ENCODE data around the gene SH2D2A.
A peak's percentile ranks its signal among the peaks of the same experiment; 100 is the strongest.

SH2D2A gene

DNA sequence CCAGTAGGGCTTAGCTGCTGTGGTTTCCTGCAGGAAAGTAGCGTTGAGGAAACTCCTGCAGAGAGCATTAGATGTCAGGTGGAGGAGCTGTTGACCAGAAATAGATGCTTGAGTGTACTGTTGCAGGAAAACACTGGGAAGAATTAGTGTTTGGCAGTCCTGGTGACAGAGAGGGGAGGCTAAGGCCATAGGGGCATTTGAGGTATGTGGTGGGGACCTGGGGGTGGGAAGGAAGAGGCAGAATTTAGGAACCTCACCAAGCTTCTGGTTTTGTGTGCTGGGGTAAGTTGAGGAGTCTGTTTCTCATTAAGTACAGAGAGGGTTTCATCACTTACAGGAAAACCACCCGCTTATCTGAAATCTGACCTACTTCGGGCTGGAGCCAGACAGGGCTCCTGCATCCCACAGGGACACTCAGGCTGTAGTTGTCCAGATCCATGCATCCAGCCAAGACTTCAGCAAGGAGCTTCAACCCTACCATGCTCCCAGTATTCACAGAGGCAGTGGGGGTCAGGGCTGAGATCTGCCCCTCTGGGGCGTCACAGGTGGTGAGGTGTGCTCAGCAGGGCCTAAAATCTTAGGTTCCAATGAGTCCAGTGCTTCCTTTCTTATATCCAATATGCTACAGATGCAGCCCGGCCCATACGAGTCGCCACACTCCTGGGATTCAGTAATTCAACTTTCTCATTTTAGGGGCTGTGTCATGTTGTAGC lies 15.1 kb downstream of the SH2D2A start:
- no peak for DNase-seq (ENCODE audit: low read depth, low spot score)
- no peaks in the 10 kb centered on the region for H3K9me3 ChIP-seq (ENCODE audit: insufficient read depth, low read length)
- peaks cover 70% of the 10 kb centered on the region for H3K36me3 ChIP-seq (ENCODE audit: insufficient read depth, insufficient read length, low read length)
- no peaks in the 10 kb centered on the region for H3K27me3 ChIP-seq (ENCODE audit: insufficient read depth, insufficient read length)
- H3K9ac ChIP-seq (ENCODE audit: insufficient read length, low read depth), result no peak overlapping the region
- H3K4me1 ChIP-seq (ENCODE audit: insufficient read depth, insufficient read length), result peaks cover 17% of the 10 kb centered on the region
- no peak for TF ChIP-seq ZNF274 (IDR thresholded peaks at IDR 0.05; ENCODE audit: low read depth, low read length)
- no peak overlapping the region for H3K4me3 ChIP-seq (ENCODE audit: insufficient read length, low read depth)

- DNase-seq (ENCODE audit: low read depth, low spot score), result peak; percentile 68
- no peaks in the 10 kb centered on the region for H3K27me3 ChIP-seq (ENCODE audit: insufficient read depth, insufficient read length)
- no peak overlapping the region for H3K9ac ChIP-seq (ENCODE audit: insufficient read length, low read depth)
- H3K9me3 ChIP-seq (ENCODE audit: insufficient read depth, low read length), result no peaks in the 10 kb centered on the region
- H3K36me3 ChIP-seq (ENCODE audit: insufficient read depth, insufficient read length, low read length), result peaks cover 93% of the 10 kb centered on the region
- no peak for TF ChIP-seq YY1 (IDR thresholded peaks at IDR 0.05; ENCODE audit: insufficient read depth, insufficient read length)
- no peak for TF ChIP-seq ZNF274 (IDR thresholded peaks at IDR 0.05; ENCODE audit: low read depth, low read length)
- no peak for TF ChIP-seq SUZ12 (IDR thresholded peaks at IDR 0.05; ENCODE audit: extremely low read depth, insufficient read depth, insufficient read length)
- H3K4me1 ChIP-seq (ENCODE audit: insufficient read depth, insufficient read length), result peaks cover 4% of the 10 kb centered on the region
- no peak overlapping the region for H3K4me3 ChIP-seq (ENCODE audit: insufficient read length, low read depth)
Observed at GRCh38 chr1:156797212-156797871, 19.3 kb downstream of the SH2D2A start.

DNA sequence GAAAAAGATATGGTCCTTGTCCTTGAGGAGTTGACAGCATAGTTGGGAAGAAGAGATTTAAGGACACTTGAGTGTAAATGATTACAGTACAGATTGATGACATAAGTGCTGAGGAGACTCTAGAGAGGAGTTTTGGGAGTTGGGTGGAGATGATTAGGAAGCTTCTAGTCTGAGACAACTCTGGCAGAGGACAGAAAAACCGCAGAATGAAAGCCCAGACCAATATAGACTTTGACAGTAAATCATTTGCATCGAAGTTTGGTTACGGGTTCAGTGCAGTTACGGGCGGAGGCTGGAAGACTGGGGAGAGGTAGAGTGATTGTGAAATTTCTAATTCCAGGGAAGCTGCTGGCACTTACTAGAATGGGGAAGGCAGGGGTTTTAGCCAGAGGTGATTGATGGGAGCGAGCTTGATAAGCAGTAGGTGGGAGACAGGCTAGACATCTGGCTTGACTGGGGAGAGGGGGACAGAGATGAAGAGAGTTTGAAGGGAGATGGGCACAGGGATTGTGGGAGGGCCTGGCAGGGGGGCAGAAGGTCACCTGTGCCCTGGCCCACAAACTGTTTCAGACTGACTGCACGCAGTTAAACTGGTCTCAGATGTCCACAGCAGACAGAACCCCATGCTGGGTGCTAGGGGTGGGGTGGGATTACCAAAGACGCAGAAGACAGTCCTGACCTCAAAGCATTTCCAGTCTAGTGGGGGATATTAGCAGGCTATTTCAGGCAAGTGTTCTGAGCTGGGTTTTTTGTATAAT lies 20.1 kb downstream of the SH2D2A start:
- Histone ChIP-seq H3K36me3 (ENCODE audit: insufficient read depth, insufficient read length, low read length) (peaks cover 93% of the 10 kb centered on the region), H3K4me3 (ENCODE audit: insufficient read length, low read depth) (no peak overlapping the region), H3K27me3 (ENCODE audit: insufficient read depth, insufficient read length) (no peaks in the 10 kb centered on the region), H3K4me1 (ENCODE audit: insufficient read depth, insufficient read length) (peaks cover 3% of the 10 kb centered on the region), H3K9me3 (ENCODE audit: insufficient read depth, low read length) (no peaks in the 10 kb centered on the region), H3K9ac (ENCODE audit: insufficient read length, low read depth) (no peak overlapping the region)
- no peak for TF ChIP-seq ZNF274 (IDR thresholded peaks at IDR 0.05; ENCODE audit: low read depth, low read length)
- no peak for TF ChIP-seq SUZ12 (IDR thresholded peaks at IDR 0.05; ENCODE audit: extremely low read depth, insufficient read depth, insufficient read length)
- no peak for TF ChIP-seq YY1 (IDR thresholded peaks at IDR 0.05; ENCODE audit: insufficient read depth, insufficient read length)
- DNase-seq (ENCODE audit: low read depth, low spot score), result no peak

- Histone ChIP-seq H3K9ac (ENCODE audit: insufficient read length, low read depth) (no peak overlapping the region), H3K36me3 (ENCODE audit: insufficient read depth, insufficient read length, low read length) (peaks cover 93% of the 10 kb centered on the region), H3K4me3 (ENCODE audit: insufficient read length, low read depth) (no peak overlapping the region), H3K4me1 (ENCODE audit: insufficient read depth, insufficient read length) (peaks cover 3% of the 10 kb centered on the region), H3K9me3 (ENCODE audit: insufficient read depth, low read length) (no peaks in the 10 kb centered on the region), H3K27me3 (ENCODE audit: insufficient read depth, insufficient read length) (no peaks in the 10 kb centered on the region)
- DNase-seq (ENCODE audit: low read depth, low spot score), result no peak
- TF ChIP-seq YY1 (IDR thresholded peaks at IDR 0.05; ENCODE audit: insufficient read depth, insufficient read length) (no peak), ZNF274 (IDR thresholded peaks at IDR 0.05; ENCODE audit: low read depth, low read length) (no peak), SUZ12 (IDR thresholded peaks at IDR 0.05; ENCODE audit: extremely low read depth, insufficient read depth, insufficient read length) (no peak)
Observed at GRCh38 chr1:156795787-156796186, 20.9 kb downstream of the SH2D2A start.

GRCh38 chr1:156795374-156795733 lies 21.3 kb downstream of the SH2D2A start:
- Histone ChIP-seq H3K4me1 (ENCODE audit: insufficient read depth, insufficient read length) (peaks cover 3% of the 10 kb centered on the region), H3K27me3 (ENCODE audit: insufficient read depth, insufficient read length) (no peaks in the 10 kb centered on the region), H3K36me3 (ENCODE audit: insufficient read depth, insufficient read length, low read length) (peaks cover 93% of the 10 kb centered on the region), H3K9ac (ENCODE audit: insufficient read length, low read depth) (no peak overlapping the region), H3K4me3 (ENCODE audit: insufficient read length, low read depth) (no peak overlapping the region), H3K9me3 (ENCODE audit: insufficient read depth, low read length) (no peaks in the 10 kb centered on the region)
- DNase-seq (ENCODE audit: low read depth, low spot score), result no peak
- TF ChIP-seq SUZ12 (IDR thresholded peaks at IDR 0.05; ENCODE audit: extremely low read depth, insufficient read depth, insufficient read length) (no peak), YY1 (IDR thresholded peaks at IDR 0.05; ENCODE audit: insufficient read depth, insufficient read length) (no peak), ZNF274 (IDR thresholded peaks at IDR 0.05; ENCODE audit: low read depth, low read length) (no peak)

GRCh38 chr1:156794506-156795373 lies 21.9 kb downstream of the SH2D2A start:
- Histone ChIP-seq H3K9me3 (ENCODE audit: insufficient read depth, low read length) (no peaks in the 10 kb centered on the region), H3K4me1 (ENCODE audit: insufficient read depth, insufficient read length) (peaks cover 3% of the 10 kb centered on the region), H3K4me3 (ENCODE audit: insufficient read length, low read depth) (no peak overlapping the region), H3K9ac (ENCODE audit: insufficient read length, low read depth) (no peak overlapping the region), H3K27me3 (ENCODE audit: insufficient read depth, insufficient read length) (no peaks in the 10 kb centered on the region), H3K36me3 (ENCODE audit: insufficient read depth, insufficient read length, low read length) (peaks cover 88% of the 10 kb centered on the region)
- TF ChIP-seq ZNF274 (IDR thresholded peaks at IDR 0.05; ENCODE audit: low read depth, low read length) (no peak), SUZ12 (IDR thresholded peaks at IDR 0.05; ENCODE audit: extremely low read depth, insufficient read depth, insufficient read length) (no peak)
- DNase-seq (ENCODE audit: low read depth, low spot score), result no peak

Measured in NT2/D1 (cell line).